Caco-2 (cell line): Measurements from ENCODE around the gene PPP1R7. TPM values are rescaled to one million over a fixed set of nuclear protein-coding genes. Genes with fewer than 3 reads are reported as not detected.

ENCODE experiments used
- BruUV-seq: library from RNA; stranded (reverse); fragments of 400-500 nt; replicated peaks from 2 replicates; lab custom pipeline; 2021; lab: Mats Ljungman, UMichigan
- CTCF ChIA-PET: fragments of 300-600 bp; sonication (Branson Sonifier 250); formaldehyde crosslinking; loops from one replicate; lab custom pipeline; 2022; ENCODE audit warnings: antibody characterized with exemption; lab: Charles Lee
- POLR2A ChIA-PET: fragments of 300-600 bp; sonication (Branson Sonifier 250); formaldehyde crosslinking; loops from one replicate; lab custom pipeline; 2022; ENCODE audit warnings: antibody characterized with exemption; lab: Charles Lee
- DNase-seq, 2 experiments: peaks; one replicate each; pipeline versions ENCODE4 v3.0.0 to v3.0.0-alpha.2; 2020 to 2022
- H3K27me3 ChIP-seq: replicated peaks from 2 replicates; pipeline ENCODE4 v1.6.0; 2011; ENCODE audit warnings: low read length; ENCODE audit not compliant: control insufficient read depth, insufficient read depth
- H3K36me3 ChIP-seq: 2 replicates; pipeline ENCODE4 v1.5.1; 2011; ENCODE audit warnings: low read length; ENCODE audit not compliant: control insufficient read depth, insufficient read depth
- H3K4me1 ChIP-seq: fragments of 250-450 bp; sonication (Bioruptor Pico); 2 replicates; pipeline ENCODE4 v1.5.1; 2020; ENCODE audit warnings: mild to moderate bottlenecking
- H3K4me3 ChIP-seq: 2 replicates; pipeline ENCODE4 v1.5.1; 2011; ENCODE audit warnings: low read depth, mild to moderate bottlenecking, control low read depth, low read length
- H3K9me3 ChIP-seq: fragments of 250-450 bp; sonication (Bioruptor Pico); 2 replicates; pipeline ENCODE4 v1.5.1; 2020; ENCODE audit warnings: mild to moderate bottlenecking, moderate library complexity
- H3K27ac Mint-ChIP-seq: one replicate; pipeline ENCODE4 v1.8.0; 2022; ENCODE audit warnings: mixed read lengths; ENCODE audit not compliant: unreplicated experiment
- H3K27me3 Mint-ChIP-seq: one replicate; pipeline ENCODE4 v1.8.0; 2022; ENCODE audit warnings: mixed read lengths; ENCODE audit not compliant: insufficient read depth, unreplicated experiment
- H3K36me3 Mint-ChIP-seq: one replicate; pipeline ENCODE4 v1.8.0; 2022; ENCODE audit warnings: mild to moderate bottlenecking, mixed read lengths; ENCODE audit not compliant: insufficient read depth, unreplicated experiment
- H3K4me1 Mint-ChIP-seq: one replicate; pipeline ENCODE4 v1.8.0; 2022; ENCODE audit warnings: low read depth, mixed read lengths; ENCODE audit not compliant: unreplicated experiment
- H3K4me3 Mint-ChIP-seq: one replicate; pipeline ENCODE4 v1.8.0; 2022; ENCODE audit warnings: mild to moderate bottlenecking, moderate library complexity, mixed read lengths; ENCODE audit not compliant: unreplicated experiment
- H3K9me3 Mint-ChIP-seq: one replicate; pipeline ENCODE4 v1.8.0; 2022; ENCODE audit warnings: mixed read lengths; ENCODE audit not compliant: unreplicated experiment
- intact Hi-C: fragments of 100-400 bp; cut with micrococcal nuclease; formaldehyde crosslinking; loops from one replicate; pipeline ENCODE4 v1.10.0; 2022; ENCODE audit not compliant: unreplicated experiment
- total RNA-seq: library from RNA; stranded (reverse); gene quantifications from 2 replicates; pipeline ENCODE4 v1.2.3, GENCODE V29; 2022
- TF ChIP-seq, protein P1 (sequence below), 2 experiments: fragments of 200-600 bp in 1 of 2; IDR thresholded peaks; 1 replicate in 1 of 2; 2 replicates in 1 of 2; pipeline versions ENCODE4 v1.5.1 to v1.8.0; 2011 to 2022; ENCODE audit warnings: antibody characterized with exemption in 1 of 2, control low read depth in 1 of 2, inconsistent platforms in 1 of 2, low read depth in 1 of 2, low read length in 1 of 2, mild to moderate bottlenecking in 1 of 2, moderate library complexity in 1 of 2; ENCODE audit not compliant: insufficient read depth in 1 of 2, severe bottlenecking in 1 of 2, unreplicated experiment in 1 of 2

Gene PPP1R7
- total RNA-seq, 1 experiment from 2014 or later = 32.5 TPM

DNA sequence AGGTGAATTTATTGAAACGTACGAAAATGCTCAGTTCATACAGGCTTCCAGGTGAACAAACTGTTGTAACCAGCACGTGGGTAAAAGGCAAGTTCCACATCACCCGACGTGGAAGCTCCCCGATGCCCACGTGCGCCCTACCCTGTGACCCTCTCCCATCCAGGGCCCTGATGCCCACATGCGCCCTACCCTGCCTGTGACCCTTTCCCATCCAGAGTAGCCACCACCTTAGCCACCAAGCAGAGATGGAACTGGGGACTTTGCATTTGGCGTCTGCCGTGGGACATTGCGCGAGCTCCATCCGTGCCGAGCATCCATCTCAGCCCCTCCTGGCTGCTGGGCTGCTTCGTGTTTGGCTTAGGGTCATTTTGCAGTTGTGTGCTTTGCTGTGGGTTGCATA lies 75.7 kb downstream of the PPP1R7 start:
- no peaks in the 10 kb centered on the region for H3K27me3 ChIP-seq
- H3K36me3 ChIP-seq = no peaks in the 10 kb centered on the region; the same call in 1 of the 2 replicates
- TF ChIP-seq, protein P1, sequence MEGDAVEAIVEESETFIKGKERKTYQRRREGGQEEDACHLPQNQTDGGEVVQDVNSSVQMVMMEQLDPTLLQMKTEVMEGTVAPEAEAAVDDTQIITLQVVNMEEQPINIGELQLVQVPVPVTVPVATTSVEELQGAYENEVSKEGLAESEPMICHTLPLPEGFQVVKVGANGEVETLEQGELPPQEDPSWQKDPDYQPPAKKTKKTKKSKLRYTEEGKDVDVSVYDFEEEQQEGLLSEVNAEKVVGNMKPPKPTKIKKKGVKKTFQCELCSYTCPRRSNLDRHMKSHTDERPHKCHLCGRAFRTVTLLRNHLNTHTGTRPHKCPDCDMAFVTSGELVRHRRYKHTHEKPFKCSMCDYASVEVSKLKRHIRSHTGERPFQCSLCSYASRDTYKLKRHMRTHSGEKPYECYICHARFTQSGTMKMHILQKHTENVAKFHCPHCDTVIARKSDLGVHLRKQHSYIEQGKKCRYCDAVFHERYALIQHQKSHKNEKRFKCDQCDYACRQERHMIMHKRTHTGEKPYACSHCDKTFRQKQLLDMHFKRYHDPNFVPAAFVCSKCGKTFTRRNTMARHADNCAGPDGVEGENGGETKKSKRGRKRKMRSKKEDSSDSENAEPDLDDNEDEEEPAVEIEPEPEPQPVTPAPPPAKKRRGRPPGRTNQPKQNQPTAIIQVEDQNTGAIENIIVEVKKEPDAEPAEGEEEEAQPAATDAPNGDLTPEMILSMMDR (IDR thresholded peaks at IDR 0.05; ENCODE audit: insufficient read depth in 1 of 2, low read depth in 1 of 2, low read length in 1 of 2, severe bottlenecking in 1 of 2, unreplicated experiment in 1 of 2) = no peak
- H3K27ac Mint-ChIP-seq = no peak overlapping the region
- H3K36me3 Mint-ChIP-seq = peaks cover 82% of the 10 kb centered on the region
- no peaks in the 10 kb centered on the region for H3K27me3 Mint-ChIP-seq
- no peaks in the 10 kb centered on the region for H3K4me1 Mint-ChIP-seq
- H3K9me3 ChIP-seq = no peaks in the 10 kb centered on the region
- BruUV-seq = no TSS peak
- H3K9me3 Mint-ChIP-seq = no peaks in the 10 kb centered on the region
- ChIA-PET CTCF (no interaction called here), POLR2A (interaction anchor here (0.5 kb wide), 1 partner anchor 1201 kb away, joined by 3 read pairs; the partner anchor contains the start of gene NDUFA10)
- intact Hi-C loops = no loop called here
- no peak overlapping the region for H3K4me3 Mint-ChIP-seq
- no peak for DNase-seq
- H3K4me3 ChIP-seq = no peak overlapping the region
- no peaks in the 10 kb centered on the region for H3K4me1 ChIP-seq

GRCh38 chr2:241226723-241227572 lies 76.7 kb downstream of the PPP1R7 start:
- Histone ChIP-seq H3K4me1 (no peaks in the 10 kb centered on the region), H3K36me3 (no peaks in the 10 kb centered on the region; the same call in 1 of the 2 replicates), H3K9me3 (no peaks in the 10 kb centered on the region), H3K4me3 (no peak overlapping the region), H3K27me3 (no peaks in the 10 kb centered on the region)
- Mint-ChIP-seq H3K27ac (no peak overlapping the region), H3K27me3 (no peaks in the 10 kb centered on the region), H3K4me1 (no peaks in the 10 kb centered on the region), H3K4me3 (no peak overlapping the region), H3K36me3 (peaks cover 91% of the 10 kb centered on the region), H3K9me3 (no peaks in the 10 kb centered on the region)
- CTCF ChIA-PET = no interaction called here
- no TSS peak for BruUV-seq
- TF ChIP-seq, protein P1 (IDR thresholded peaks at IDR 0.05; ENCODE audit: insufficient read depth in 1 of 2, low read depth in 1 of 2, low read length in 1 of 2, severe bottlenecking in 1 of 2, unreplicated experiment in 1 of 2) = no peak
- intact Hi-C loops = no loop called here
- POLR2A ChIA-PET = no interaction called here
- no peak for DNase-seq

DNA sequence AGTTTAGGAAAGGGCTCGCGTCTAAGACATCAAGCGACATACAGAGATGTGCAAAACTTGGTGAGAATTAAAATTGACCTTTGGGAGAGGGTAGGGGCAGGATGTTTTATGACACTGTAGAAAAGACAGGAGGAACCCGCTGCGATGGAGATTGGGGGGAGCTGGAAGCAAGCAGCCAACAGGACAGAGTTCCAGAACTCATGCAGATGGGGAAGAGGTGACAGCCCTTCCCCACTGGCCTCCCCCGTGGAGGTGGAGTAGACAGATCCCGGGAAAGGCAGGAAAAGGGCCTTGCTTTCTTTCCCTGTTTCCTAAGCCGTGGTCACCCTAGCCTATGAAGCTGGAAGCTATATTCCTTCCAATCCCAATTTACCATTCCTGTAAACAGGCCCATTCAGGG lies 77.3 kb downstream of the PPP1R7 start:
- H3K9me3 ChIP-seq = no peaks in the 10 kb centered on the region
- POLR2A ChIA-PET = no interaction called here

More for the DNA sequence above, 77.3 kb downstream of the PPP1R7 start:
- no peaks in the 10 kb centered on the region for H3K27me3 Mint-ChIP-seq
- H3K27me3 ChIP-seq = no peaks in the 10 kb centered on the region
- CTCF ChIA-PET = no interaction called here
- no peaks in the 10 kb centered on the region for H3K9me3 Mint-ChIP-seq
- no peaks in the 10 kb centered on the region; the same call in 1 of the 2 replicates for H3K36me3 ChIP-seq
- TF ChIP-seq, protein P1 (IDR thresholded peaks at IDR 0.05; ENCODE audit: insufficient read depth in 1 of 2, low read depth in 1 of 2, low read length in 1 of 2, severe bottlenecking in 1 of 2, unreplicated experiment in 1 of 2) = no peak
- BruUV-seq = no TSS peak
- no peak overlapping the region for H3K4me3 ChIP-seq
- intact Hi-C loops = no loop called here
- DNase-seq = no peak
- peaks cover 94% of the 10 kb centered on the region for H3K36me3 Mint-ChIP-seq
- H3K4me1 Mint-ChIP-seq = no peaks in the 10 kb centered on the region
- H3K27ac Mint-ChIP-seq = no peak overlapping the region
- H3K4me1 ChIP-seq = no peaks in the 10 kb centered on the region
- no peak overlapping the region for H3K4me3 Mint-ChIP-seq
